SU-DHL-6 (cell line): ENCODE data around the gene EED.

ENCODE experiments used
- H2AFZ ChIP-seq: fragments of 200-600 bp; sonication (generic); 2 replicates; pipeline ENCODE4 v1.6.1; 2014; ENCODE audit warnings: low read depth, mild to moderate bottlenecking, moderate library complexity, mixed read lengths, antibody characterized with exemption, low read length; ENCODE audit not compliant: severe bottlenecking
- H3F3A ChIP-seq: fragments of 200-600 bp; shearing (Covaris generic); 2 replicates; pipeline ENCODE4 v1.6.0; 2016; ENCODE audit warnings: antibody characterized with exemption, mild to moderate bottlenecking; ENCODE audit not compliant: insufficient read depth
- H3K27ac ChIP-seq: fragments of 200-600 bp; sonication (generic); 2 replicates; pipeline ENCODE4 v1.5.1; 2016; ENCODE audit warnings: low read depth, mild to moderate bottlenecking, low read length, moderate library complexity, mixed read lengths
- H3K27me3 ChIP-seq: fragments of 200-600 bp; sonication (generic), shearing (Covaris generic); 2 replicates; pipeline ENCODE4 v1.6.0; 2014; ENCODE audit warnings: mild to moderate bottlenecking, low read length
- H3K36me3 ChIP-seq: fragments of 200-600 bp; sonication (generic); 2 replicates; pipeline ENCODE4 v1.6.1; 2014; ENCODE audit warnings: mild to moderate bottlenecking, low read length, mixed read lengths
- H3K4me2 ChIP-seq: fragments of 300-600, 200-600 bp; shearing (Covaris generic), sonication (generic); 2 replicates; pipeline ENCODE4 v1.6.0; 2014; ENCODE audit warnings: low read length, low read depth, mild to moderate bottlenecking; ENCODE audit not compliant: poor library complexity, severe bottlenecking
- H3K4me3 ChIP-seq: fragments of 200-600 bp; sonication (generic); 2 replicates; pipeline ENCODE4 v1.5.1; 2014; ENCODE audit warnings: antibody characterized with exemption, low read length, mild to moderate bottlenecking, mixed read lengths; ENCODE audit not compliant: insufficient read depth, poor library complexity, severe bottlenecking
- H3K79me2 ChIP-seq: fragments of 200-600 bp; sonication (generic); 2 replicates; pipeline ENCODE4 v1.6.1; 2014; ENCODE audit warnings: mild to moderate bottlenecking, low read length, moderate library complexity; ENCODE audit not compliant: insufficient read depth
- H3K9ac ChIP-seq: fragments of 200-600 bp; sonication (generic); 2 replicates; pipeline ENCODE4 v1.7.0; 2014; ENCODE audit warnings: mild to moderate bottlenecking, low read length
- H3K9me2 ChIP-seq: fragments of 200-600 bp; sonication (generic); replicated peaks from 2 replicates; pipeline ENCODE4 v1.6.1; 2014; ENCODE audit warnings: low read length; ENCODE audit not compliant: insufficient read depth
- H3K9me3 ChIP-seq: fragments of 200-600 bp; sonication (generic); 2 replicates; pipeline ENCODE4 v1.6.1; 2014; ENCODE audit warnings: low read length, mixed read lengths; ENCODE audit not compliant: insufficient read depth
- H4K20me1 ChIP-seq: fragments of 200-600 bp; sonication (generic); 2 replicates; pipeline ENCODE4 v1.6.1; 2014; ENCODE audit warnings: low read depth, mild to moderate bottlenecking, antibody characterized with exemption, low read length, moderate library complexity, mixed read lengths
- CTCF ChIP-seq: fragments of 200-600 bp; sonication (generic); IDR thresholded peaks from one replicate; pipeline ENCODE4 v1.5.1; 2017; ENCODE audit warnings: antibody characterized with exemption, mild to moderate bottlenecking, low read length, moderate library complexity; ENCODE audit not compliant: insufficient read depth, poor library complexity, severe bottlenecking
- EZH2phosphoT487 ChIP-seq: fragments of 200-600 bp; sonication (generic), shearing (Covaris generic); conservative IDR thresholded peaks from 2 replicates; pipeline ENCODE4 v1.6.1; 2018; ENCODE audit warnings: mild to moderate bottlenecking, antibody characterized with exemption, low read length, moderate library complexity, mixed read lengths

The EED gene

GRCh38 chr11:86196913-86197312 is 47.6 kb upstream of the EED start:
- no peak overlapping the region for H3K27ac ChIP-seq
- H3K4me3 ChIP-seq, result no peak overlapping the region
- H3K79me2 ChIP-seq, result no peaks in the 10 kb centered on the region
- H3F3A ChIP-seq, result peaks cover 16% of the 10 kb centered on the region
- H2AFZ ChIP-seq, result no peak overlapping the region
- no peaks in the 10 kb centered on the region for H3K36me3 ChIP-seq
- H4K20me1 ChIP-seq, result no peaks in the 10 kb centered on the region
- no peak overlapping the region for H3K4me2 ChIP-seq
- no peaks in the 10 kb centered on the region for H3K9me2 ChIP-seq
- TF ChIP-seq EZH2phosphoT487, result no peak
- no peak for TF ChIP-seq CTCF
- H3K9ac ChIP-seq, result no peak overlapping the region
- H3K9me3 ChIP-seq, result no peaks in the 10 kb centered on the region
- no peaks in the 10 kb centered on the region for H3K27me3 ChIP-seq

- H3F3A ChIP-seq, result peaks cover 11% of the 10 kb centered on the region
- H3K27ac ChIP-seq, result no peak overlapping the region
- H3K9ac ChIP-seq, result no peak overlapping the region
- no peak overlapping the region for H3K4me2 ChIP-seq
- no peaks in the 10 kb centered on the region for H3K9me2 ChIP-seq
- no peaks in the 10 kb centered on the region for H3K27me3 ChIP-seq
- no peaks in the 10 kb centered on the region for H4K20me1 ChIP-seq
- no peak for TF ChIP-seq CTCF
- no peak overlapping the region for H3K4me3 ChIP-seq
- H3K36me3 ChIP-seq, result no peaks in the 10 kb centered on the region
- H3K9me3 ChIP-seq, result no peaks in the 10 kb centered on the region
- no peaks in the 10 kb centered on the region for H3K79me2 ChIP-seq
- H2AFZ ChIP-seq, result no peak overlapping the region
Observed at GRCh38 chr11:86197448-86197847, 47.1 kb upstream of the EED start.

- Histone ChIP-seq H3K27ac (no peak overlapping the region), H3K4me2 (no peak overlapping the region), H2AFZ (no peak overlapping the region), H3K4me3 (no peak overlapping the region), H3K79me2 (no peaks in the 10 kb centered on the region), H3K27me3 (no peaks in the 10 kb centered on the region), H3K9me3 (no peaks in the 10 kb centered on the region), H3F3A (peaks cover 4% of the 10 kb centered on the region), H4K20me1 (no peaks in the 10 kb centered on the region), H3K9me2 (no peaks in the 10 kb centered on the region), H3K36me3 (no peaks in the 10 kb centered on the region), H3K9ac (no peak overlapping the region)
- TF ChIP-seq EZH2phosphoT487 (no peak), CTCF (no peak)
Observed at GRCh38 chr11:86198139-86198538, 46.4 kb upstream of the EED start.

- Histone ChIP-seq H3K4me2 (no peak overlapping the region), H3K9me3 (no peaks in the 10 kb centered on the region), H3K27ac (no peak overlapping the region), H3K36me3 (no peaks in the 10 kb centered on the region), H3K9me2 (no peaks in the 10 kb centered on the region), H4K20me1 (no peaks in the 10 kb centered on the region), H2AFZ (no peak overlapping the region), H3K9ac (no peak overlapping the region), H3K4me3 (no peak overlapping the region), H3K27me3 (no peaks in the 10 kb centered on the region), H3K79me2 (no peaks in the 10 kb centered on the region), H3F3A (peaks cover 3% of the 10 kb centered on the region; the same call in 1 of the 2 replicates)
- TF ChIP-seq CTCF (no peak), EZH2phosphoT487 (no peak)
Observed at GRCh38 chr11:86199354-86199753, 45.2 kb upstream of the EED start.
